Activated T-cell treated with anti-CD3 and anti-CD28 coated beads, Interleukin-2, amount 50 U/mL, for 4 hours (primary cell): ENCODE measurements around the gene SLC14A1. TPM values are rescaled to one million over a fixed set of nuclear protein-coding genes. Genes with fewer than 3 reads are reported as not detected.

ENCODE experiments used
- ATAC-seq, 2 donors: fragments of 200-7000 bp; cut with Tn5 transposase; one replicate each; pipeline ENCODE4 v1.10.0; 2021
- DNase-seq: peaks from one replicate; pipeline ENCODE4 v3.0.0-alpha.2; 2020
- H3K27me3 Mint-ChIP-seq: one replicate; pipeline ENCODE4 v1.8.0; 2021; ENCODE audit warnings: low read depth, mixed read lengths
- H3K36me3 Mint-ChIP-seq: one replicate; pipeline ENCODE4 v1.8.0; 2022; ENCODE audit warnings: mixed read lengths; ENCODE audit not compliant: insufficient read depth
- H3K4me1 Mint-ChIP-seq: one replicate; pipeline ENCODE4 v1.8.0; 2021; ENCODE audit warnings: low read depth, mixed read lengths
- H3K4me3 Mint-ChIP-seq: one replicate; pipeline ENCODE4 v1.8.0; 2021; ENCODE audit warnings: mild to moderate bottlenecking, moderate library complexity, mixed read lengths
- H3K9me3 Mint-ChIP-seq: one replicate; pipeline ENCODE4 v1.8.0; 2021; ENCODE audit warnings: mixed read lengths
- total RNA-seq, 3 donors: library from RNA; stranded (reverse); gene quantifications; one replicate each; pipeline ENCODE4 v1.2.1, GENCODE V29; 2021

SLC14A1 gene
- under 1 TPM in 1 of 3 donors, not detected in 2; 0.24 TPM for total RNA-seq

DNA sequence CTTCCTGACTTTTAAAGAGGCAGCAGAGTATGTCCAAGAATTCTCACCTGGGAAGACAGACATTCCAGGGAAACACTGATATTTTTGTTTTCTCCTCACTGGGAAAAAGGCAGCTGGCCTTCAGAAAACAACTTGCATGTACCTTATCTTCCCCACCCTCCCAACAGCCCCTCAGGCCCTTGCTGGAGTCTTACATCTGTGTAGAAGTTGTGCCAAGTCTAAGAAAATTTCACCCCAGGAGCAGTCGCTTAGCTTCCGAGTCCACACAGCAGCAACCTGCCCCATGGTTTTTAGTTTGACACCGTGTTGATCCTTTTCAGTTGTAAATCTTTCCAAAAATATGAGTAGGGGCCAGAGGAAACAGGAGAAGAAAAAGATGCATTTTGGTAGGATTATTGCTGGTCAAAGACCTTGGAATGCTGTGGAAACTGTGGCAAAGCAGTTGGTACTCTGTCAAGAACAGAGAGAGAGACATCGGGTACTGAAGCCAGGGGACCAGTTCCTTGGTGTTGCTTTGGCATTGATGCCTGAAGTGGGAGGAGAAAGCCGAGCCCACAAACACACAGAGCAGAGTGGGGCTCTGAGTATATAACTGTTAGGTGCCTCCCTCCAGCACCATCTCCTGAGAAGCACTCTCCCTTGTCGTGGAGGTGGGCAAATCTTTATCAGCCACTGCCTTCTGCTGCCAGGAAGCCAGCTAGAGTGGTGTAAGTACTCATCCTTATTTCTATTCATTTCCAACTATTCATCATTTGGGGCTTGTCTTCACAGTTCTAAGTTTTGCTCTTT is at the start of gene SLC14A1:
TSS of gene SLC14A1 (plus strand) at position 615 of the 789 bp plus-strand sequence. CDS start 6,140 bp downstream, outside the sequence.
- no peaks in the 10 kb centered on the region for H3K4me1 Mint-ChIP-seq
- H3K27me3 Mint-ChIP-seq, result no peaks in the 10 kb centered on the region
- no peak for DNase-seq
- H3K4me3 Mint-ChIP-seq, result no peak within 1 kb of the TSS
- H3K9me3 Mint-ChIP-seq, result no peaks in the 10 kb centered on the region
- H3K36me3 Mint-ChIP-seq, result peaks cover 3% of the 10 kb centered on the region
- ATAC-seq, result no peak

DNA sequence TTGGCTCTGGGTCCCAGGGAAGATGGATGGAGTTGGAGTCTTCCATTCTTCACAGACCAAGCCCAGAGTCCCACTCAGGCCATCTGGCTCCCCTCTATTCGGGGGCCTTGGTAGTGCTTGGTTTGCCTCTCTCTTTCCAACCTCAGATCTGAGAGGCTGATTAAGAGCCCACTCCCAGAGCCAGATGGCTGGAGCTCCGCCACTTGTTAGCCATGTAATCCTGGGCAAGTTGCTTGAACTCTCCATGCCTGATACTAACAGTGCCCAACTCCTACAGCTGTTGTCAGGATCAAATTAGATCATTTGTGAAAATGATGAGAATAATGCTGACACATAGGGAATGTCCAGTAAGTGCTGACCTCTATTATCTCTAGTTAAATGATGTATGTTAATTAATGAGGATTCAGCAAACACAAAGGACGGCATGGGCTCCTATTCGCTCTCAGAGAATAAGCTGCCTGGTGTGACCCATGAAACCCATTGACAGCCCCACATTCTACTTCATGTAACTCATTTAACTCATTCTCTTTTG is 46.6 kb upstream of the SLC14A1 start:
- no peak for ATAC-seq

DNA sequence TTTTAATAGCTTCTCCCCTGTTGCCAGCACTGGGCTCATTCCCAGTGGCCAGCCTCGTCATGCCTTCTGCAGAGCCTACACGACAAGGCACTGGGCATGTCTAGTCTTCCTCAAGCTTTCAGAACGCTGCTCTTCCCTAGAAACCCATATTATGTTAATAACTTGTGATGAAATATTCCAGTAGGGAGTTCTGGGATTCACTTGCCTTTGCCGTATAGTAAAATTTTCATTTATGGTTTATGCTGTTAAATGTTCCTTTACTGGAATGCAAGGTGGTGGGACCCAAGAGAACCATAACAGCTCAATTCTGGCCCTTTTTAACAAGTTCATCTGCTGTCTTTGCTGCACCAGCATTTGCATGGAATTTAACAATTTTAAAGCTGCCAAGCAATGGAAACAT is 45.5 kb upstream of the SLC14A1 start:
- H3K36me3 Mint-ChIP-seq, result no peaks in the 10 kb centered on the region
- H3K4me3 Mint-ChIP-seq, result no peak overlapping the region
- peaks cover 5% of the 10 kb centered on the region for H3K27me3 Mint-ChIP-seq
- no peaks in the 10 kb centered on the region for H3K9me3 Mint-ChIP-seq
- DNase-seq (no peak), ATAC-seq (no peak)
- H3K4me1 Mint-ChIP-seq, result peaks cover 7% of the 10 kb centered on the region

More for the DNA sequence above, 46.6 kb upstream of the SLC14A1 start:
- no peak overlapping the region for H3K4me3 Mint-ChIP-seq
- peaks cover 2% of the 10 kb centered on the region for H3K27me3 Mint-ChIP-seq
- DNase-seq, result no peak
- H3K9me3 Mint-ChIP-seq, result no peaks in the 10 kb centered on the region
- no peaks in the 10 kb centered on the region for H3K36me3 Mint-ChIP-seq
- H3K4me1 Mint-ChIP-seq, result peaks cover 3% of the 10 kb centered on the region

DNA sequence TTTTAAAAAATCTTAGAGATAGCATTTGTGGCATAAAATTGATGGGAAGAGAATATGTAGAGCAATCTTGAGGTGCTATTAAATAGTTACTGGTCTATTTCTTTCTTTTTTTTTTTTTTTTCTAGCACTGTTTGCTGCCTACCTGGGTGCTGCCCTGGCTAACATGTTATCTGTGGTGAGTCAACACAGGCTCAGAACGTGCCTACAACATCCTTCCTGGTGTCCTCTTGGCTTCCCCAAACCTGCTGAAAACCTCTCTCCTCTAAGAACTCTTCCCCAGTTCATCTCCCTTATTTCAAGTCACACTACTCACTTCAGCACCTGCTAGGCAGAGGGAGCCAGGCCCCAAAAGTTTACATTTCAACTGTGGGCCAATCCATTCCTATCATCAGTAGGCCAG is 45.1 kb upstream of the SLC14A1 start:
- ATAC-seq (no peak), DNase-seq (no peak)
- peaks cover 9% of the 10 kb centered on the region for H3K4me1 Mint-ChIP-seq
- peaks cover 5% of the 10 kb centered on the region for H3K27me3 Mint-ChIP-seq
- no peak overlapping the region for H3K4me3 Mint-ChIP-seq
- H3K36me3 Mint-ChIP-seq, result no peaks in the 10 kb centered on the region
- H3K9me3 Mint-ChIP-seq, result no peaks in the 10 kb centered on the region

DNA sequence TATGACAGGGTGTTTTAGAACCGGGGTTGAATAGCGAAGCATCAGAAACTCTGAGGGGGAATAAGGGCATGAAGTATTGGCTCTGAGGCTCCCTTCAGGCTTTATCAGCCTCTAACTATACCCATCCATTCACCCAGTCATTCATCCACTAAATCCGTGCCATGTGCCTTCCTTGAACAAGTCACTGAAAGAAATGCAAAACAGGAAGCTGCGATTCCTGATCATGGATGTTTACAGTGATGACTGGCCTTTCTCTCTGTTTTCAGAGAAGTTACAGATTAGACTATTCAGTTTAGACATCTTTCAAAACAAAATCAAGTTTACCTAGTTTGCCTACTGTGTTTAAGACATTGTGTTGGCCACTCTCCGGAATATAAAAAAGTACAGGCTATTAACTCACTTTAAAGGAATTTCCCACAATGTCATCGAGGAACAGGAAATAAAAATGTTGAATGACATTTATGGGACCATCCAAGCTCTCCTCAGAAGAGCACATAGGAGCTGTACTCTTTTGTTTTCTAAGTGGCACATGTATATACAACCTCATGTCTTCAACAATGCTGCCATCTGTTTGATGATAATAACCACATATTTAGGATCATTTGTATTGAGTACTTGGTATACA is 43.8 kb upstream of the SLC14A1 start:
- Mint-ChIP-seq H3K4me3 (no peak overlapping the region), H3K4me1 (peaks cover 19% of the 10 kb centered on the region), H3K27me3 (peaks cover 5% of the 10 kb centered on the region), H3K36me3 (no peaks in the 10 kb centered on the region), H3K9me3 (no peaks in the 10 kb centered on the region)
- ATAC-seq (no peak), DNase-seq (no peak)

DNA sequence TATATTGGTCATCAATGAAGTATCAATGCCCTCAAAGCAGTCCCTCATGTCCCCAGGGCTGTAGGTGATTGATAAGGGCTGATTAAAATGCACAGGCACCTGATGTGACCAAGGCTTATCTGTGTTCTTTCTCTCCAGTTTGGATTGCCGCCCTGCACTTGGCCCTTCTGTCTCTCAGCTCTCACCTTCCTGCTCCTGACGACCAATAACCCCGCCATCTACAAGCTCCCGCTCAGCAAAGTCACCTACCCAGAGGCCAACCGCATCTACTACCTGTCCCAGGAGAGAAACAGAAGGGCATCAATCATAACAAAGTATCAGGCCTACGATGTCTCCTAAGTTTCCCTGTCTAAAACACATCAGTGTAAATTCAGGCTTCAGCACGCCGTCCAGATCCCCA is 41.8 kb upstream of the SLC14A1 start:
- Mint-ChIP-seq H3K27me3 (peaks cover 5% of the 10 kb centered on the region), H3K4me3 (no peak overlapping the region), H3K4me1 (peaks cover 38% of the 10 kb centered on the region), H3K9me3 (no peaks in the 10 kb centered on the region), H3K36me3 (no peaks in the 10 kb centered on the region)
- ATAC-seq (no peak), DNase-seq (no peak)

DNA sequence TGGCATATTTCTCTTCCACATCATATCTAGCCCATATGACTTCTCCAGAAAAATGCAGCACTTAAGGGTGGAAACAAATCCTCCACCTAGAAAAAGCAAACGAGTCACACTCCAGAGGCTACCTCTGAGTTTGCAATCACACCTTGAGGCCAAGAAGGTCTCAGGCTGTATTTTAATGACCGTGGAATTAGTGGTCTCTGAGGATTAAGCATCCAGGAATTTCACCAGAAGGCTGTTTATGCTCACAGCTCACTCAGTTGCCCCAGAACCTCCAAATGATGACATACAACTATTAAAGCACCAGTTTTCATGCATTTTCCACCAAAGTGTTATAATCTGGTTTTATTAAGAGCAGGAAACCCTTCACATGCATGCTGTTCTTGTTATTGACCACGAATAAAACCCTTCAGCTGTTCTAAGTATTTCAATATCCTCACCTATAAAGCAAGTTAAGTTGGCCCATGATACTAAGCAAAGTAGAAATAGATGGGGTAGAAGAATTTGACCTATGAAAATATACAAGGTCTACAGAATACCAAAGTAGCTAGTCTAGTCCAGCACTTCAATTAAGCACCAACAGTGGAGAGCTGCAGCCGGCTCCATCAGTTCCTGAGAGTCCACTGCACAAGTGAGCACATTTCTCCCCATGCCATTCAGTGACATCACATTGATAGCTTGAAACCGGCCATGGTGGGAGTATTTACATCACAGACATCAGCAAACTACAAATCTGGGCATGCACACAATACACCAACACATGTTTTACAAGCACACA is 39.5 kb upstream of the SLC14A1 start:
- ATAC-seq, result no peak
- peaks cover 60% of the 10 kb centered on the region for H3K4me1 Mint-ChIP-seq
- H3K4me3 Mint-ChIP-seq, result no peak overlapping the region
- no peaks in the 10 kb centered on the region for H3K36me3 Mint-ChIP-seq
- H3K27me3 Mint-ChIP-seq, result peaks cover 5% of the 10 kb centered on the region
- DNase-seq, result no peak
- H3K9me3 Mint-ChIP-seq, result no peaks in the 10 kb centered on the region

DNA sequence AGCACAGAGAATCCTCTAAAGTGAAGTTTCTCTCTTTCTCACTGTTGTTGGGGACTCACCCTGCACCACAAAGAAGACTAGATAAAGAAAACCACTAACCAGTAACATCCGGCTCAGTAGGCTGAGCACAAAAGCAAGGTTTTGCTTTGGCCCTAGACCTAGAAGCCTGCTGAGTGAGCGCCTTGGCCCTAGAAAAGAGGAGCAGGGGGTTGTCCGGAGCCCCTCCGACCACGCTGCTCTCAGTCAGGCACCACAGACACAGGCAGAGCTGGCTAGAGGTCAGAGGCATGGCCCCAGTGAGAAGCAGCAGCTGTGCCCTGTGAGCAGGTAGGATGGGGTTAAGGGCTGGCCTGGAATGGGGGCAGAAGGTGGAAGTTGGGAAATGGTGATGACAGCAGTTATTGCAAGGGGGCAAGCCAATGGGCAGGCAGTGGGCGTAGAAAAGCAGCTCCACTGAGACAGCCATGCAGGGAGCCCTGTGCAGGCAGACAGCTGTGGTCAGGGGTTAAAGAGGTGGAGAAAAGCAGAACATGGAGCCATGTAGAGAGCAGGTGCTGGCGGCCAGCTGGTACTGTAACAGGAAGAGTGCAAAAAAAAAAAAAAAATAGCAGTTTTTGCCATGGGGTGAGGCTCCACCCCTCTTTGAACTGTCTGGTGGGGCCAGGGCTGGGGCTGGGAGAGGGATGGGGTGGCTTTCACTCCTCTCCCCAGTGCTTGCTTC is 36.9 kb upstream of the SLC14A1 start:
- DNase-seq (peak; percentile 33), ATAC-seq (peak; percentile 88 to 90)
- Mint-ChIP-seq H3K27me3 (peaks cover 5% of the 10 kb centered on the region), H3K4me1 (peaks cover 71% of the 10 kb centered on the region), H3K36me3 (no peaks in the 10 kb centered on the region), H3K9me3 (no peaks in the 10 kb centered on the region), H3K4me3 (peak overlapping the region; percentile 84)

DNA sequence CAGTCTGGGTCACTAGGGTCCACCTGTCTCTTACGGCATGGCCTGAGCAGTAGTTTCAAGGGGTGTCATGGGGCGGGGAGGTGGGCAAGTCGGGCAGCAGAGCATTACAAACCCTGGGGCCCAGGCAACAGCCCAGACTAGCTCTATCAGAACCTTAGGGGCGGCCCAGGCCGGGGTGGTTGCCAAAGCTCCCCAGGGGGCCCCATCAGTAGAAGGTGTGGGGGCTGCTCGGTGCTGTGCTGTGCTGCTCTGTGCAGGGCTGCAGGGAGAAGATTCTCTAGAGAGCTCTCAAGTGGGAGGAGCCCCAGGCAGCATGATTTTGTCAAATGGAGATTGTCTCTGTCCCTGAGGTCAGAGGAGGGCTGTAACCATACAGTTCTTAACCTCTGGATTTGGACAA is 36.4 kb upstream of the SLC14A1 start:
- H3K36me3 Mint-ChIP-seq, result no peaks in the 10 kb centered on the region

DNA sequence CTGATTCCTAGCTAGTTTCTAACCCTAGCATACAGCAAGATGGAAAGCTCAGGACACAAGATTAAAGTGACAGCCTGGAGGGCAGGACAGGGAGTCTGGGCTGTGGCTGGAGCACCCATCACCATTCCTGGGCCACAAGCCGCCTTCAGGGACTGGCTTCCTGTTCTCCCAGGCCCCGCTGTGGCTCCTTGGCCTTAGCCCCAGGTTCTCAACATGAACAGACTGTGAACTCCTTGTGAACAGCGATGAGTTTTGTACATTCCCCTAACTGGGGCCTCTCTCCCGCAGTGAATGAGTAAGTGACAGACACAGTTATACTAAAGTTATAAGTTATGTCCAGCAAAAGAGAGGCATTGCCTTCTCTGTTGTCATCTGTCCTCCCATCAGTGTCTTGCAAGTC is 35.9 kb upstream of the SLC14A1 start:
- no peaks in the 10 kb centered on the region for H3K36me3 Mint-ChIP-seq
- H3K9me3 Mint-ChIP-seq, result no peaks in the 10 kb centered on the region
- H3K4me3 Mint-ChIP-seq, result peak overlapping the region; percentile 84
- peaks cover 70% of the 10 kb centered on the region for H3K4me1 Mint-ChIP-seq
- no peaks in the 10 kb centered on the region for H3K27me3 Mint-ChIP-seq
- DNase-seq (no peak), ATAC-seq (peak; percentile 6 to 11)

More for the DNA sequence above, 36.4 kb upstream of the SLC14A1 start:
- Mint-ChIP-seq H3K4me1 (peaks cover 71% of the 10 kb centered on the region), H3K4me3 (peak overlapping the region; percentile 84), H3K9me3 (no peaks in the 10 kb centered on the region), H3K27me3 (peaks cover under 1% of the 10 kb centered on the region)
- ATAC-seq (peak; percentile 18 to 19), DNase-seq (no peak)

DNA sequence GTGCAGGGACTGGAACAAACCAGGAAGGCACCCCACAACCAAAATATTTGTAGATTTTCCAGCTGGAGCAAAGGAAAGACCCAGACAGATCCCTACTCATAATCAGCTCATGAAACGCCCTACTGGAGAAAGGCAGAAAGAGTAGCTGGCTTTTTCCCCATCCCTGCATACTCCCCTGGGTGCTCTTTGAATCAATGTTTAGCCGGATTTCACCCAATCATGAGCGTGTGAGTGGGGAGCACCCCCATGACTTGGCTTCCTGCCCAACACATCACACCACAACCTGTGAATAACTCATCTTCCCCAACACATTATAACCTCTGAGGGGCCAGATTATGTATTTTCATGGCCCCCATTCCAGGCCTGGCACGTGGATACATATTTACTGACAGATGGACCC is 35.1 kb upstream of the SLC14A1 start:
- H3K27me3 Mint-ChIP-seq, result no peaks in the 10 kb centered on the region
- H3K4me3 Mint-ChIP-seq, result peak overlapping the region; percentile 84
- ATAC-seq (peak; percentile 44 to 49), DNase-seq (peak; percentile 65)
- peaks cover 65% of the 10 kb centered on the region for H3K4me1 Mint-ChIP-seq
- H3K9me3 Mint-ChIP-seq, result peaks cover 2% of the 10 kb centered on the region
- H3K36me3 Mint-ChIP-seq, result peaks cover 1% of the 10 kb centered on the region

DNA sequence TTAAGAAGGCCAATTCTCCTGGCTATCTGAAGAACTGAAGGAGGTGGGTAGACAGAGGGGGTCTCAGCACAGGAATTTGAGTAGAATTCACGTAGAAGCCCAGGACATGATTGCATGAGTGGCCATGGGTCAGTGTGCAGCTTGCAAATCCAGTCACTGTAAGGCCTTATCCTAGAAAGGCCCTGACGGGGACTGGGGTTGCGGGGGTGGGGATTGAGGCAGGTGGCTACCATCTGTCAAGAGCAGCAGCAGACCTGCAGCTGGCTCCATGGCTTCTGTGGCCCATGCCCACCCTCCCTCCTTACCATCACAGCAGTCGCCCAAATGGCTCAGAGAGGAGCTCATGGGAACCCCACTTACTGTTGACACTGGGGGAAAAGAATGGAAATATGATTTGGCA is 34.6 kb upstream of the SLC14A1 start:
- DNase-seq (no peak), ATAC-seq (no peak)
- H3K27me3 Mint-ChIP-seq, result no peaks in the 10 kb centered on the region
- H3K9me3 Mint-ChIP-seq, result peaks cover 3% of the 10 kb centered on the region
- H3K4me1 Mint-ChIP-seq, result peaks cover 63% of the 10 kb centered on the region
- no peak overlapping the region for H3K4me3 Mint-ChIP-seq
- H3K36me3 Mint-ChIP-seq, result peaks cover 2% of the 10 kb centered on the region

DNA sequence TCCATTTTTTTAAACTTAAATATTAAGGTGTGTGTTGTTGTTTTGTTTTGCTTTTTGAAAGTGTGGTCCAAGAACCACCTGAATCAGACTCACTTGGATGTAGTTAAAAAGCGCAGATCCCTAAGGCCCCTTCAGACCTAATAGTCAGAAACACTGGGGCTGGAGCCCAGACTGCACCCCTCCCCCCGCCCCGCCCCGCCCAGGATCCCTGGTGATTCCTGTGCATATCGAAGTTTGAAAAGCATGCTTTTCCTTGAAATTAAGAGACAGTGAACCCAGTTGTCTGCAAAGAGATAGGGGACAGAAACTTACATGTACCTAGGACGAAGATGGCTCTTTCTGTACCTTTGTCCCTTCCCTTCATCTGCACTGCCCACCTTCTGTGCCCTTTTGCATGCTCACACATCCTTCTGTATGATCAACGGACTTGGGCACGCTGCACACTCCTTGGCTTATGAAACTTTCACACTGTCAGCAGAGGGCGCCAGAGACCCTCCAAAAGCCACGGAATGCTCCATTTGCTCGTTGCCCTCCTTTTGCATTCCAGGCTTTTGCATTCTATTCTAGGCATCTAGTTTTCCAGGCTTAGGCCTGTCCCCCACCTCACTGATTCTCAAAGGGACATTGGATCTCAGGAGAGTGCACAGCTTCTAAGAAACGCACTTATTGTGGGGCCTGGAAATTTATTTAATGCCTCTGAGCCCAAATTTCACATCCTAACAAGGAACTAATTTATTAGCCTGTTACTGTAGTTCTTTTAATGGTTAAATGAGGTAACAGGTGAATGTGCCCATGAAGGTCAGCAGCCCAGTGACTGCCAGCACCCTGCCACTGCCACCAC is 32.8 kb upstream of the SLC14A1 start:
- Mint-ChIP-seq H3K9me3 (peaks cover 8% of the 10 kb centered on the region), H3K36me3 (peaks cover 2% of the 10 kb centered on the region), H3K4me1 (peaks cover 46% of the 10 kb centered on the region), H3K27me3 (no peaks in the 10 kb centered on the region), H3K4me3 (no peak overlapping the region)
- ATAC-seq (no peak), DNase-seq (peak; percentile 77)
